H1 (cell line): ENCODE data around the gene MRPL55. TPM values are rescaled to one million over a fixed set of nuclear protein-coding genes. Genes with fewer than 3 reads are reported as not detected.

Source experiments
- CTCF ChIA-PET: fragments of 300-600 bp; sonication (Branson Sonifier 250); formaldehyde crosslinking; loops from one replicate; lab custom pipeline; 2021; ENCODE audit not compliant: partially characterized antibody; lab: Charles Lee
- POLR2A ChIA-PET: fragments of 300-600 bp; sonication (Branson Sonifier 250); formaldehyde crosslinking; loops from one replicate; lab custom pipeline; 2021; ENCODE audit warnings: inconsistent platforms; ENCODE audit not compliant: partially characterized antibody; lab: Charles Lee
- DNase-seq, 2 experiments: peaks; one replicate each; pipeline versions ENCODE4 v3.0.0 to v3.0.0-alpha.2; 2010 to 2022; ENCODE audit warnings: low spot score in 2 of 2, low read depth in 1 of 2, mixed read lengths in 1 of 2
- FAIRE-seq: peaks from 2 replicates; lab custom pipeline; 2011; peaks lifted over from hg19 to GRCh38; lab: Jason Lieb, UNC
- H2AFZ ChIP-seq: 2 replicates; pipeline ENCODE4 v1.8.1; 2012; ENCODE audit warnings: low read length, inconsistent platforms
- H2AK5ac ChIP-seq: 2 replicates; pipeline ENCODE4 v1.6.1; 2013; ENCODE audit warnings: low read depth, low read length
- H2BK120ac ChIP-seq: replicated peaks from 2 replicates; pipeline ENCODE3; 2013; ENCODE audit warnings: low read depth, low read length, inconsistent platforms
- H2BK12ac ChIP-seq: 2 replicates; pipeline ENCODE4 v1.6.1; 2013; ENCODE audit warnings: low read depth, low read length
- H2BK15ac ChIP-seq: 2 replicates; pipeline ENCODE4 v1.6.1; 2013; ENCODE audit warnings: low read length
- H2BK20ac ChIP-seq: 2 replicates; pipeline ENCODE4 v1.6.1; 2013; ENCODE audit warnings: low read length
- H2BK5ac ChIP-seq: 2 replicates; pipeline ENCODE4 v1.6.1; 2013; ENCODE audit warnings: low read depth, low read length
- H3K14ac ChIP-seq: 2 replicates; pipeline ENCODE4 v1.6.1; 2013; ENCODE audit warnings: inconsistent platforms; ENCODE audit not compliant: insufficient read length
- H3K18ac ChIP-seq: 2 replicates; pipeline ENCODE4 v1.6.1; 2013; ENCODE audit warnings: low read length; ENCODE audit errors: extremely low read depth
- H3K23ac ChIP-seq: 2 replicates; pipeline ENCODE4 v1.6.1; 2013; ENCODE audit warnings: inconsistent platforms; ENCODE audit not compliant: insufficient read length
- H3K23me2 ChIP-seq: 2 replicates; pipeline ENCODE4 v1.6.1; 2013; ENCODE audit warnings: low read depth, low read length
- H3K27ac ChIP-seq: 2 replicates; pipeline ENCODE4 v1.6.1; 2011; ENCODE audit warnings: low read depth, low read length, inconsistent platforms
- H3K27me3 ChIP-seq, 4 experiments: replicated peaks in 1 of 4; 1 replicate in 1 of 4; 2 replicates in 3 of 4; pipeline versions ENCODE4 v1.6.1 to v1.8.1; 2011 to 2013; ENCODE audit warnings: low read length in 3 of 4, mild to moderate bottlenecking in 3 of 4, inconsistent platforms in 2 of 4, mixed read lengths in 2 of 4, moderate library complexity in 1 of 4; ENCODE audit not compliant: control insufficient read depth in 3 of 4, insufficient read depth in 3 of 4; ENCODE audit errors: extremely low read depth in 1 of 4
- H3K36me3 ChIP-seq, 4 experiments: 2 replicates each; pipeline versions ENCODE4 v1.6.1 to v1.8.1; 2011 to 2013; ENCODE audit warnings: mild to moderate bottlenecking in 4 of 4, low read length in 3 of 4, moderate library complexity in 2 of 4, control low read depth in 1 of 4, inconsistent platforms in 1 of 4; ENCODE audit not compliant: insufficient read depth in 4 of 4, control insufficient read depth in 2 of 4
- H3K4ac ChIP-seq: replicated peaks from 2 replicates; pipeline ENCODE3; 2013; ENCODE audit warnings: low read length, low read depth, mixed read lengths, inconsistent platforms; ENCODE audit not compliant: insufficient read length
- H3K4me1 ChIP-seq, 4 experiments: replicated peaks in 1 of 4; 1 replicate in 1 of 4; 2 replicates in 3 of 4; pipeline versions ENCODE4 v1.6.1 to v1.8.1; 2011 to 2013; ENCODE audit warnings: low read length in 3 of 4, inconsistent platforms in 2 of 4, mixed read lengths in 1 of 4; ENCODE audit not compliant: insufficient read depth in 4 of 4, control insufficient read depth in 3 of 4
- H3K4me2 ChIP-seq, 2 experiments: 2 replicates each; pipeline versions ENCODE4 v1.6.1 to v1.8.1; 2011 to 2013; ENCODE audit warnings: low read depth in 2 of 2, low read length in 2 of 2, control low read depth in 1 of 2, inconsistent platforms in 1 of 2, mild to moderate bottlenecking in 1 of 2; ENCODE audit not compliant: insufficient read depth in 1 of 2
- H3K4me3 ChIP-seq, 4 experiments: fragments of 200-600, 300-600 bp in 1 of 4; sonication (generic), shearing (Covaris generic), sonication (Bioruptor Twin) in 1 of 4; 2 replicates each; pipeline versions ENCODE4 v1.5.1 to v1.8.1; 2011 to 2016; ENCODE audit warnings: low read length in 4 of 4, low read depth in 3 of 4, control low read depth in 2 of 4, inconsistent platforms in 2 of 4, mild to moderate bottlenecking in 2 of 4, mixed read lengths in 1 of 4, moderate library complexity in 1 of 4; ENCODE audit not compliant: insufficient read depth in 2 of 4; ENCODE audit errors: extremely low read depth in 1 of 4
- H3K56ac ChIP-seq: replicated peaks from 2 replicates; pipeline ENCODE3; 2013; ENCODE audit warnings: low read depth, mild to moderate bottlenecking, mixed read lengths, low read length, inconsistent platforms; ENCODE audit not compliant: insufficient read length
- H3K79me1 ChIP-seq: 2 replicates; pipeline ENCODE4 v1.6.1; 2013; ENCODE audit warnings: low read depth, low read length, control low read depth
- H3K79me2 ChIP-seq, 2 experiments: 2 replicates each; pipeline versions ENCODE4 v1.6.1 to v1.8.1; 2012 to 2013; ENCODE audit warnings: low read length in 2 of 2, mild to moderate bottlenecking in 2 of 2, inconsistent platforms in 1 of 2; ENCODE audit not compliant: insufficient read depth in 2 of 2, control insufficient read depth in 1 of 2
- H3K9ac ChIP-seq, 4 experiments: replicated peaks in 1 of 4; 1 replicate in 1 of 4; 2 replicates in 3 of 4; pipeline versions ENCODE4 v1.6.1 to v1.8.1; 2011 to 2013; ENCODE audit warnings: low read depth in 3 of 4, low read length in 3 of 4, control low read depth in 2 of 4, mild to moderate bottlenecking in 2 of 4, moderate library complexity in 2 of 4, inconsistent platforms in 1 of 4; ENCODE audit errors: extremely low read depth in 1 of 4
- H3K9me3 ChIP-seq, 2 experiments: 2 replicates each; pipeline versions ENCODE4 v1.6.1 to v1.8.1; 2012 to 2013; ENCODE audit warnings: mild to moderate bottlenecking in 2 of 2, moderate library complexity in 2 of 2, control low read depth in 1 of 2, inconsistent platforms in 1 of 2, low read depth in 1 of 2, low read length in 1 of 2, mixed read lengths in 1 of 2; ENCODE audit not compliant: insufficient read depth in 2 of 2
- H4K20me1 ChIP-seq, 2 experiments: replicated peaks in 1 of 2; 2 replicates each; pipeline versions ENCODE3 to v1.8.1; 2011 to 2013; ENCODE audit warnings: inconsistent platforms in 2 of 2, low read length in 2 of 2, mild to moderate bottlenecking in 1 of 2; ENCODE audit not compliant: insufficient read depth in 2 of 2, control insufficient read depth in 1 of 2
- H4K5ac ChIP-seq: 2 replicates; pipeline ENCODE4 v1.6.1; 2013; ENCODE audit warnings: low read length, low read depth, mixed read lengths, inconsistent platforms; ENCODE audit not compliant: insufficient read length
- H4K8ac ChIP-seq: 2 replicates; pipeline ENCODE4 v1.8.0; 2013; ENCODE audit warnings: mild to moderate bottlenecking, moderate library complexity, low read length, inconsistent platforms; ENCODE audit not compliant: insufficient read depth; ENCODE audit errors: extremely low read depth
- H4K91ac ChIP-seq: replicated peaks from 2 replicates; pipeline ENCODE3; 2013; ENCODE audit warnings: low read length, mixed read lengths, inconsistent platforms; ENCODE audit not compliant: insufficient read length
- CTCF ChIP-seq, 3 experiments: IDR thresholded peaks; 1 replicate in 2 of 3; 2 replicates in 1 of 3; pipeline versions ENCODE4 v1.5.1 to v1.6.1; 2011; ENCODE audit warnings: low read length in 3 of 3, mild to moderate bottlenecking in 3 of 3, inconsistent platforms in 2 of 3, low read depth in 1 of 3, moderate library complexity in 1 of 3; ENCODE audit not compliant: insufficient read depth in 1 of 3; ENCODE audit errors: control extremely low read depth in 1 of 3
- JUN ChIP-seq: IDR thresholded peaks from 2 replicates; pipeline ENCODE4 v1.6.1; 2011; ENCODE audit warnings: low read depth, mild to moderate bottlenecking, improper control_type of control experiment, low read length
- RAD21 ChIP-seq, 2 experiments: IDR thresholded peaks in 1 of 2; conservative IDR thresholded peaks in 1 of 2; 2 replicates each; pipeline ENCODE4 v1.6.1; 2011; ENCODE audit warnings: low read depth in 2 of 2, low read length in 2 of 2, improper control_type of control experiment in 1 of 2, inconsistent platforms in 1 of 2, mild to moderate bottlenecking in 1 of 2, moderate library complexity in 1 of 2
- WGBS, 2 experiments: shearing (Covaris generic) in 1 of 2; methylation state at CpG; one replicate each; pipeline versions ENCODE4 v1.1.6 to v1.1.7; 2013 to 2015; ENCODE audit warnings: low lambda C conversion rate in 2 of 2, mixed read lengths in 2 of 2, inconsistent platforms in 1 of 2, low coverage in 1 of 2, missing lambda C conversion rate in 1 of 2; ENCODE audit not compliant: insufficient replicate concordance in 2 of 2, insufficient coverage in 1 of 2, insufficient read length in 1 of 2; ENCODE audit errors: extremely low coverage in 1 of 2, missing lambda C conversion rate in 1 of 2; 5-methylcytosine and 5-hydroxymethylcytosine counted together
- polyA plus RNA-seq, 7 experiments: library from polyadenylated mRNA; depleted of rRNA in 3 of 7; stranded (reverse) in 5 of 7; unstranded in 2 of 7; fragments of >200 nt in 5 of 7; fragments of 200-250 nt in 2 of 7; gene quantifications; 1 replicate in 5 of 7; 2 replicates in 1 of 7; 4 replicates in 1 of 7; pipeline versions ENCODE4 v1.2.1 to v1.2.3, GENCODE V29; 2011 to 2013; ENCODE audit warnings: missing spikeins in 2 of 7, mixed read lengths in 2 of 7
- total RNA-seq: library from RNA; stranded (reverse); fragmentation: NEBNext Ultra II Directional; extraction: Animal tissue kit (Norgen Biotek cat#: 25700); gene quantifications from 2 replicates; pipeline ENCODE4 v1.2.1, GENCODE V29; 2021

The MRPL55 gene
- total and polyA plus RNA-seq, 2 of the 8 experiments (the other 6 are each of a cell fraction or from before 2014, with no cell fraction given) = 59.0 to 244 TPM

GRCh38 chr1:228062812-228063211 lies 46.3 kb downstream of the MRPL55 start:
- Histone ChIP-seq H4K5ac (no peak overlapping the region), H3K79me2 (no peaks in the 10 kb centered on the region), H3K27me3 (peaks cover 34 to 80% (median 73%) of the 10 kb centered on the region in 4 experiments), H3K4me2 (no peak overlapping the region), H3K14ac (no peak overlapping the region), H2BK20ac (no peak overlapping the region), H2BK5ac (no peak overlapping the region), H3K27ac (no peak overlapping the region), H2BK120ac (no peak overlapping the region), H2BK12ac (no peak overlapping the region), H2AK5ac (no peak overlapping the region), H3K9ac (no peak overlapping the region), H3K79me1 (no peaks in the 10 kb centered on the region), H3K18ac (no peak overlapping the region), H2AFZ (no peak overlapping the region), H3K9me3 (no peaks in the 10 kb centered on the region), H3K36me3 (no peaks in the 10 kb centered on the region), H2BK15ac (no peak overlapping the region), H3K4ac (no peak overlapping the region), H3K4me1 (peaks cover 0 to 7% (median 2%) of the 10 kb centered on the region in 4 experiments; a peak in 3 of 7 replicates), H4K20me1 (peaks cover 0 to 3% of the 10 kb centered on the region in 2 experiments), H3K23ac (no peak overlapping the region), H3K56ac (no peak overlapping the region), H4K91ac (no peak overlapping the region), H4K8ac (no peak overlapping the region), H3K23me2 (peaks cover 4% of the 10 kb centered on the region; the same call in 1 of the 2 replicates), H3K4me3 (no peak overlapping the region)
- POLR2A ChIA-PET = no interaction called here
- FAIRE-seq (no peak), DNase-seq (no peak)
- 62% methylated on average over 3 of the region's 4 CpGs; no CpG with 5 or more reads in 1 of the 2 experiments for WGBS, 2 experiments
- 0 out of 4 replicates have a peak, but pooled peaks of 1 of the 2 experiments have one; percentile 12 for TF ChIP-seq RAD21 (IDR thresholded peaks at IDR 0.05 in 1 of 2, conservative IDR thresholded peaks at IDR 0.05 in 1 of 2; ENCODE audit: low read depth in 2 of 2, low read length in 2 of 2)
- no peak for TF ChIP-seq JUN
- peak in 2 of 3 experiments; percentile 18 to 27; a peak in 2 of 4 replicates for TF ChIP-seq CTCF (IDR thresholded peaks at IDR 0.05; ENCODE audit: control extremely low read depth in 1 of 3, insufficient read depth in 1 of 3, low read depth in 1 of 3, low read length in 3 of 3)
- CTCF ChIA-PET = interaction anchor here (0.7 to 14.1 kb wide), 3 partner anchors 18 to 409 kb away, joined by 3 to 197 read pairs (median 3); partner anchors contain the start of gene WNT3A
